Spleen (tissue), 11 donors: ENCODE data around the gene HOXD12. TPM values are rescaled to one million over a fixed set of nuclear protein-coding genes. Genes with fewer than 3 reads are reported as not detected.

Source experiments
- DNase-seq: peaks from one replicate; pipeline ENCODE4 v3.0.0-alpha.2; 2020
- H3K27ac ChIP-seq, 8 donors: fragments of 200-600 bp; sonication (generic) in 7 of 8; 1 replicate in 4 of 8; 2 replicates in 4 of 8; pipeline versions ENCODE4 v1.5.0 to v1.8.0; 2016 to 2021; ENCODE audit warnings: inconsistent platforms in 4 of 8, mild to moderate bottlenecking in 4 of 8, moderate library complexity in 1 of 8
- H3K27me3 ChIP-seq, 7 donors: fragments of 200-600 bp; sonication (generic) in 6 of 7; replicated peaks in 1 of 7; 1 replicate in 4 of 7; 2 replicates in 3 of 7; pipeline versions ENCODE4 v1.5.0 to v1.8.0; 2016 to 2021; ENCODE audit warnings: inconsistent platforms in 3 of 7, mild to moderate bottlenecking in 1 of 7
- H3K36me3 ChIP-seq, 6 donors: fragments of 200-600 bp; sonication (generic) in 5 of 6; 1 replicate in 4 of 6; 2 replicates in 2 of 6; pipeline versions ENCODE4 v1.5.0 to v1.8.0; 2016 to 2021; ENCODE audit warnings: inconsistent platforms in 2 of 6
- H3K4me1 ChIP-seq, 6 donors: fragments of 200-600 bp; sonication (generic) in 5 of 6; 1 replicate in 3 of 6; 2 replicates in 3 of 6; pipeline versions ENCODE4 v1.5.0 to v1.8.0; 2016 to 2021; ENCODE audit warnings: inconsistent platforms in 3 of 6
- H3K4me3 ChIP-seq, 8 donors: fragments of 200-600 bp; sonication (generic) in 7 of 8; 1 replicate in 4 of 8; 2 replicates in 4 of 8; pipeline versions ENCODE4 v1.5.0 to v1.8.0; 2016 to 2021; ENCODE audit warnings: inconsistent platforms in 4 of 8, mild to moderate bottlenecking in 4 of 8, moderate library complexity in 2 of 8
- H3K9me3 ChIP-seq, 8 donors: fragments of 200-600 bp; sonication (generic) in 7 of 8; 1 replicate in 4 of 8; 2 replicates in 4 of 8; pipeline versions ENCODE4 v1.5.0 to v1.8.0; 2016 to 2021; ENCODE audit warnings: inconsistent platforms in 4 of 8
- POLR2A ChIP-seq, 3 donors: fragments of 450-650 bp; IDR thresholded peaks; one replicate each; pipeline ENCODE4 v1.5.1; 2017; ENCODE audit warnings: antibody characterized with exemption in 3 of 3, mild to moderate bottlenecking in 1 of 3
- POLR2AphosphoS5 ChIP-seq, 3 donors: sonication (generic); formaldehyde crosslinking; IDR thresholded peaks; one replicate each; pipeline ENCODE4 v1.5.1; 2017; ENCODE audit warnings: antibody characterized with exemption in 3 of 3
- WGBS, 5 donors: extraction: QIAGEN DNeasy Blood & Tissue Kit in 3 of 5; methylation state at CpG; one replicate each; pipeline versions ENCODE4 v1.1.5 to v1.1.7; 2013 to 2018; 5-methylcytosine and 5-hydroxymethylcytosine counted together
- intact Hi-C: fragments of 100-400 bp; cut with DNase I; formaldehyde crosslinking; loops from one replicate; pipeline ENCODE4 v1.15.0; 2023; ENCODE audit warnings: low total_unique reads
- polyA plus RNA-seq, 3 donors: library from polyadenylated mRNA; stranded (reverse); fragments of 200-250 nt; gene quantifications; one replicate each; pipeline ENCODE4 v1.2.1, GENCODE V29; 2013
- total RNA-seq, 7 donors: library from RNA; depleted of rRNA in 3 of 7; stranded (reverse); fragments of >200 nt in 3 of 7; fragmentation: NEBNext Ultra II Directional in 4 of 7; extraction: Animal tissue kit (Norgen Biotek cat#: 25700) in 4 of 7; gene quantifications; one replicate each; pipeline versions ENCODE4 v1.1.0 to v1.2.1, GENCODE V29; 2016 to 2021
- TF ChIP-seq, protein P1 (sequence below), 11 experiments: fragments of 200-600 bp in 7 of 11; fragments of 450-650 bp in 4 of 11; sonication (generic) in 4 of 11; IDR thresholded peaks in 8 of 11; conservative IDR thresholded peaks in 3 of 11; 1 replicate in 7 of 11; 2 replicates in 4 of 11; pipeline versions ENCODE4 v1.4.0 to v1.8.0; 2016 to 2021; ENCODE audit warnings: antibody characterized with exemption in 11 of 11, inconsistent platforms in 4 of 11, mild to moderate bottlenecking in 1 of 11
- donor health status: healthy with polysubstance abuse.
- donor health status: DM: no; HTN: no; CAD: no; lungs with moderate emphysema.
- donor health status: DM: no; HTN: no; CAD: no.
- donor health status: Bipolar disorder and iron deficiency.
- donor health status: healthy.
- donor health status: DM: no; HTN: no; CAD: no.
- donor health status: DM: yes; HTN: yes; CAD: no.

HOXD12 gene
- total and polyA plus RNA-seq, 10 donors: not detected

DNA sequence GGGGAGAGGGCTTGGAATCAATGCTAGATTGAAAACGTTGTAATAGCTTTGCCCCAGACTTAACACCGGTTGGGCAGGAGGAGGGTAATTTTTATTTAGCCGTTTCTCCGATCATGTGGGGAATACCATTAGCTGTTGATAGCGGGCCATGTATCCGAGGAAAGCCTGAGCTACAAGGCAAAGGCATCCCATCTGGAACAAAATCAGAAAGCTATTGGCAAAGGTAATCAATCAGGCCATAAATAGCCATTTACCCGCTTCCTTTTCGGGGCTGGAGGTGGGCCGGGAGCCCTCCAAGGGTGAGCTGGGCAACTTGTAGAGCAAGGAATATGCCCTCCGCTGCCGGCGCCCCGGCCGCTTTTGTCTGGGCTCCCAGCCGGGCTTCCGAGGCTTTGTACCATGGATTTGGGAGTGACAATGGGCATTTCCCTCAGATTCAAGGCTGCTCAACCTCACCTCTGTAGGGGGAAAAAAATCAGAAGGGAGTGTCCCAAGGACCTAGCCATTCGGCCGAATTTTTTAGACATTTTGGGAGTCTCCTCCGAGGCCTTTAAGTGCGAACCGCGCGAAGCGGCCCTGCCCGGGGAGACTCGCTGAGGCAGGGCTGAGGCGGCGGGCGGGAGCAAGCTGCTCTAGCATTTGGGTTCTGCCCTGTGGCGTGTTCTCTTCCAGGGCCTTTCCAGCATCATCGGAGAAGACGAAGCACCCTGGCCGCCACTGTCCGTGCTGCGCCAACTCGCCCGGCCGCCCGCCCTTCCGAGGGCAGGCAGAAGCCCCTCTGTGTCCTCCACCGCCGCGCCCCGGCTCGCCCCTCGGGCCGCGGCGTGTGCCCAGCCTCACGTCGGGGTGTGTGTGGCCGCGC lies 21.8 kb downstream of the HOXD12 start:
- H3K27ac ChIP-seq: peak overlapping the region in 5 of 8 donors; percentile 79 to 85 (median 82)

DNA sequence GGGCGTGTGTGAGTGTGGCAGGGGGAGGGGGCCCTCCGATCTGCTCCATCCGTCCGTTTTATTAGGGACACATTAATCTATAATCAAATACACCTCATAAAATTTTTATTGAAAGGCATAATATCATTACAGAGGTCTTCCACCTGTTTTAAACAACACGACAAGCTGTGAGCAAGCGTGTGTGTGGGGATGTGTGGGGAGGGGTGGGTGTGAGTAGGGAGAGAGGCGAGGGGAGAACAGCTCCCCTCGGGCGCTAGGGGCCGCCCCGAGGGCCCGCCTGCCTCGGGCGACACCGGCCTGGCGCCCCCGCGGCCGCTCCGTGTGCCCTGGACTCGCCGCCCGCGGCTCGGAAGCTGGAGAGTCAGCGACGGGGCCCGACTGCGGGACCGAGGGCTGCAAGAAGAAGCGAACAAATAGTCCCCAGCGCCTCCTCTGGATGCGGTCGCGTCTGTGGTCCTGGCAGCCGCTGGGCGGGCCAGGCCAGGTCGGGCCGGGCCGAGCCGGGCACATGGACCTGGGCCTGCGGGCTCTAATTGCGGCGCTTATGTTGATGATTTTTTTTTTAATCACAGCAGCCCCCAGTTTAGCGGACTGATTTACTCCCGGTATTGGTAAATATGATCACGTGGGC lies 22.6 kb downstream of the HOXD12 start:
- peak; percentile 75 for DNase-seq
- Histone ChIP-seq H3K27me3 (peaks cover 11 to 100% (median 94%) of the 10 kb centered on the region in 7 donors), H3K36me3 (no peaks in the 10 kb centered on the region), H3K4me1 (peaks cover 0 to 41% (median 28%) of the 10 kb centered on the region in 6 donors), H3K27ac (peak overlapping the region; percentile 4 to 85 (median 82)), H3K9me3 (peaks cover 0 to 3% (median 0%) of the 10 kb centered on the region in 8 donors), H3K4me3 (peak overlapping the region; percentile 26 to 69 (median 43))
- intact Hi-C loops: no loop called here
- TF ChIP-seq POLR2A (IDR thresholded peaks at IDR 0.05) (no peak), POLR2AphosphoS5 (IDR thresholded peaks at IDR 0.05) (no peak)
- TF ChIP-seq, protein P1, sequence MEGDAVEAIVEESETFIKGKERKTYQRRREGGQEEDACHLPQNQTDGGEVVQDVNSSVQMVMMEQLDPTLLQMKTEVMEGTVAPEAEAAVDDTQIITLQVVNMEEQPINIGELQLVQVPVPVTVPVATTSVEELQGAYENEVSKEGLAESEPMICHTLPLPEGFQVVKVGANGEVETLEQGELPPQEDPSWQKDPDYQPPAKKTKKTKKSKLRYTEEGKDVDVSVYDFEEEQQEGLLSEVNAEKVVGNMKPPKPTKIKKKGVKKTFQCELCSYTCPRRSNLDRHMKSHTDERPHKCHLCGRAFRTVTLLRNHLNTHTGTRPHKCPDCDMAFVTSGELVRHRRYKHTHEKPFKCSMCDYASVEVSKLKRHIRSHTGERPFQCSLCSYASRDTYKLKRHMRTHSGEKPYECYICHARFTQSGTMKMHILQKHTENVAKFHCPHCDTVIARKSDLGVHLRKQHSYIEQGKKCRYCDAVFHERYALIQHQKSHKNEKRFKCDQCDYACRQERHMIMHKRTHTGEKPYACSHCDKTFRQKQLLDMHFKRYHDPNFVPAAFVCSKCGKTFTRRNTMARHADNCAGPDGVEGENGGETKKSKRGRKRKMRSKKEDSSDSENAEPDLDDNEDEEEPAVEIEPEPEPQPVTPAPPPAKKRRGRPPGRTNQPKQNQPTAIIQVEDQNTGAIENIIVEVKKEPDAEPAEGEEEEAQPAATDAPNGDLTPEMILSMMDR (IDR thresholded peaks at IDR 0.05 in 8 of 11, conservative IDR thresholded peaks at IDR 0.05 in 3 of 11): no peak
- WGBS, 5 donors: 2 to 15% (median 6%) methylated on average over 12 to 47 of the region's 47 CpGs

More for the DNA sequence above, 21.8 kb downstream of the HOXD12 start:
- Histone ChIP-seq H3K4me1 (peaks cover 0 to 42% (median 27%) of the 10 kb centered on the region in 6 donors), H3K27me3 (peaks cover 13 to 100% (median 99%) of the 10 kb centered on the region in 7 donors), H3K36me3 (no peaks in the 10 kb centered on the region), H3K9me3 (peaks cover 0 to 10% (median 0%) of the 10 kb centered on the region in 8 donors), H3K4me3 (peak overlapping the region in 6 of 8 donors; percentile 7 to 69 (median 45))
- WGBS, 5 donors: 12 to 22% (median 18%) methylated on average over 28 to 53 of the region's 53 CpGs
- no peak for DNase-seq
- TF ChIP-seq, protein P1 (IDR thresholded peaks at IDR 0.05 in 8 of 11, conservative IDR thresholded peaks at IDR 0.05 in 3 of 11): no peak
- intact Hi-C loops: no loop called here

DNA sequence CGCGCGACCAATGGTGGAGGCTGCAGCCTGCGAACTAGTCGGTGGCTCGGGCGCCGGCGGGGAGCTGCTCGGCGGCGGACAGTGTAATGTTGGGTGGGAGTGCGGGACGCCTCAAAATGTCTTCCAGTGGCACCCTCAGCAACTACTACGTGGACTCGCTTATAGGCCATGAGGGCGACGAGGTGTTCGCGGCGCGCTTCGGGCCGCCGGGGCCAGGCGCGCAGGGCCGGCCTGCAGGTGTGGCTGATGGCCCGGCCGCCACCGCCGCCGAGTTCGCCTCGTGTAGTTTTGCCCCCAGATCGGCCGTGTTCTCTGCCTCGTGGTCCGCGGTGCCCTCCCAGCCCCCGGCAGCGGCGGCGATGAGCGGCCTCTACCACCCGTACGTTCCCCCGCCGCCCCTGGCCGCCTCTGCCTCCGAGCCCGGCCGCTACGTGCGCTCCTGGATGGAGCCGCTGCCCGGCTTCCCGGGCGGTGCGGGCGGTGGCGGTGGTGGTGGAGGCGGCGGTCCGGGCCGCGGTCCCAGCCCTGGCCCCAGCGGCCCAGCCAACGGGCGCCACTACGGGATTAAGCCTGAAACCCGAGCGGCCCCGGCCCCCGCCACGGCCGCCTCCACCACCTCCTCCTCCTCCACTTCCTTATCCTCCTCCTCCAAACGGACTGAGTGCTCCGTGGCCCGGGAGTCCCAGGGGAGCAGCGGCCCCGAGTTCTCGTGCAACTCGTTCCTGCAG lies 23.3 kb downstream of the HOXD12 start, which contains the start of gene HOXD9:
TSS of gene HOXD9 (plus strand) at position 37 of the 728 bp plus-strand sequence. CDS start at position 87, 50 bp downstream.
- TF ChIP-seq POLR2AphosphoS5 (IDR thresholded peaks at IDR 0.05) (peak; percentile 60 to 89 (median 80)), POLR2A (IDR thresholded peaks at IDR 0.05) (peak in 1 of 3 donors; percentile 52)
- TF ChIP-seq, protein P1 (IDR thresholded peaks at IDR 0.05 in 8 of 11, conservative IDR thresholded peaks at IDR 0.05 in 3 of 11): no peak
- H3K4me3 ChIP-seq: peak within 1 kb of the TSS; percentile 26 to 69 (median 43)
- peaks cover 0 to 46% (median 30%) of the 10 kb centered on the region in 6 donors for H3K4me1 ChIP-seq
- H3K36me3 ChIP-seq: no peaks in the 10 kb centered on the region
- peak; percentile 88 for DNase-seq
- no peaks in the 10 kb centered on the region for H3K9me3 ChIP-seq
- peak within 1 kb of the TSS; percentile 4 to 85 (median 82) for H3K27ac ChIP-seq
- H3K27me3 ChIP-seq: peaks cover 8 to 100% (median 94%) of the 10 kb centered on the region in 7 donors
- intact Hi-C loops: no loop called here
- WGBS, 5 donors: 3 to 18% (median 5%) methylated on average over 36 to 84 of the region's 84 CpGs
